ENCODE results near the gene SHROOM4.

SHROOM4 gene

GRCh38 chrX:50609796-50610195 lies 204.2 kb downstream of the SHROOM4 start:
- no peak for DNase-seq

DNA sequence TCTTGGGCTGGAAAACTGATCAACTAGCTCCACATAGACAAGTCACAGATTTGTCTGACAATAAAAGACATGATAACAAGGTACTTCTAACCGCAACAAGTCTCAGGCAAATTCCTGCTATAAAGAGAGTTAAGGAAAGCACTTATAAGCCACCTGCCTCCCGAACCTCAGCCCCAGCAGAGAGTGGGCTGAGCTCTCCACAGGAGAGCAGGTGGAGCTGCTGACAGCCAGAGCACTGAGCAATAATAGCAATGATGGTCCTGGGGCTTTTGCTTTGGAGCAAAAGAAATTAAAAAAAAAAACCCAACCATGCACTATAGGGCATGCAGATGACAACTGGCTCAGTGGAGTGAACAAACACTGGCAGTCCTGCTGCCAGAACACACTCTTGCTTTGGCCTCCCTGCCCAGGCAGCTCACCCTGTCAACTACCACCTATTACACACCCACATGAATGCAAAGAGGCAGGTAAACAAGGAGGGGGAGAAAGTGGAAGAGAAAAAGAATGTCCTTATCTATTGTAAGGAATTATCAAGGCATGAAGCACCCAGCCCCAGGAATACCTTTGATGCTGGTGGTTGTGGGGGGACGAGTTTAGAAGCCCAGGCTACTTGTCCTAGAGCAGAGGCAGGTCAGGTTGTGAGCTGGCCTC lies 207.6 kb downstream of the SHROOM4 start:
- no peak for DNase-seq

GRCh38 chrX:50596056-50596455 lies 217.9 kb downstream of the SHROOM4 start:
- DNase-seq: no peak

GRCh38 chrX:50594788-50595187 lies 219.2 kb downstream of the SHROOM4 start:
- DNase-seq: no peak

DNA sequence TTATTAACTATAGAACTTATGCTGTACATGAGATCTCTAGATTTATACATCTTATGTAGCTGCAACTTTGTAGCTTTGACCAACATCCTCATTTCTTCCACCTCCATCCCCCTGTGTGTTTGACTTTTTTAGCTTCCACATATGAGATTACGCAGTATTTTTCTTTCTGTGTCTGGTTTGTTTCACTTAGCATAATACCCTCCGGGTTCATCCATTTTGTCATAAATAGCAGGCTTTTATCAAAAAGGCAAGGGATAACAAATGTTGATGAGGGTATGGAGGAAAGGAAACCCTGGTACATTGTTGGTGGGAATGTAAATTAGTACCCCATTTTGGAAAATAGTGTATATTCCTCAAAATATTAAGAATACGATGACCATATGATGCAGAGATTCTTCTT lies 227.0 kb downstream of the SHROOM4 start:
- no peak for DNase-seq

DNA sequence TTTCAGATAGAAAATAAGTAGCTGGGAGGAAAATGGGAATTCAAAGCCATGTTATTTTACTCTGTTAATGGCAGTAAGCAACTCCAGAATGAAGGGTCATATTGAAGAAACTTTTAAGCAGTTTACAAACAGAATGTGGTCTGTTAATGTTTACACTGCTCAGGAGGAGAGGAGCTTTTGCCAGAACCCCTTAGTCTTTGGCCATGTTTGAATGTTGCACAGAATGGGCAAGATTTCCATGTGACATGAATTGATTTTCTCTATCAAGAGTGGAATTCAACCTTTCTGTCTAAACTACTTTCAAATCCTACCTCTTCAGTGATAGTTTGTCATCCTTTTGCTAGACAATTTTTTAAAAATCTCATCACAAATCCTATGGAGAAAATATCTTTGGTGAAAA lies 227.6 kb downstream of the SHROOM4 start:
- DNase-seq: no peak

GRCh38 chrX:50581405-50581804 lies 232.6 kb downstream of the SHROOM4 start:
- no peak for DNase-seq

DNA sequence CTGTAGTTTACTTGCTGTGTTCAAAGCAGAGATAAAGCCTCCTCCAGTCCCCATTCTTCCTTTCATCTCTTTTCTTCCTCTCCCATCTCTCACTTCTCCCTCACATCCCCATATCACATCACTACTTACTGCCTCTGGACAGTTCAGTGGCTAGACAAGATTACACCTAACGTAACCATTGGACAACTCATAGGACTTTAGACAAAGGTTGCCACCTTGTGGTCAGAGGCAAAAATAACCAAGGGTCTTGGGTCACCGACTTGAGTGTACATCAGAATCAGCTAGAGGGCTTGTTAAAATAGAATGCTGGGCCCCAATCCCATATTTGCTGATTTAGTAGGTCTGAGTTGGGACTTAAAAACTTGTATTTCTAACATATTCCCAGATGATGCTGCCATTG lies 234.0 kb downstream of the SHROOM4 start:
- DNase-seq: peak; percentile 31

DNA sequence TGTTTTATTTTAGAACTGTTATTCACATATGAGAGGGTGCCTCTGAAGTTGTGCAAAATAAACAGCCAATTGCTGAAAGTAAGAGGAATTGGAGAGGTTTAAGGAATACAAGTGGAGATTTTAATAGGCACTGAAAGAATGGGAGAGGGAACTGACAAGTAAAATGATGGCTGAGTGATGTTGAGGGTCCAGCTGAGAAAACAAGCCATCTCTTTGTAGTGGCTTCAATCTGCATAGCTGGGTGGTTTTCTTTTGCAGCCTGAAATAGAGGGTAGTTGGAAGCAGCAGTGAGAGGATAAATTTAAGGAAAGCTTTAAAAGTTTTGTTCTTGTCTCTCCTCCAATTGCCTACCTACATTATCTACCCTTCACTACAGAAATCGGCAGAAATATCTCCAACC lies 236.7 kb downstream of the SHROOM4 start:
- DNase-seq: no peak

GRCh38 chrX:50567636-50568035 lies 246.4 kb downstream of the SHROOM4 start:
- no peak for DNase-seq

DNA sequence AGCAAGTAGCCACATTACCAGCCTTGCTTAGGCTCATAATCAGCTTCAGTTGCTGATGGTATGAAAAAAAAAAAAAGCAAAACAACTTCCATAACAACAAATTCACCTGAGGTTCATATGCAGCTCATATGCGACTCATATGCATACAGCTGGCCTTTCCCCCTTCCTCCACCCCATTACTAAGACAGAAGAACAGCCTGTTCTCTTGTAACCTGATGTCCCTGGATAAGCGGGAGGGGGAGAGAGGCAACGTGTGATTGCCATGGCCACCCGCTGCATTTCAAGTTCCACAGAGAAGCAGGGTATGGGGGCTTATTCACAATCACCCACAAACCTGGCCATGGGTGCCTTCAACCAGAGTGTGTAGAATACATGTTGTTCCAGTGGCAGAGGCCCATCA lies 248.3 kb downstream of the SHROOM4 start:
- DNase-seq: no peak
